Measurements from ENCODE around the gene WDR47. TPM values are rescaled to one million over a fixed set of nuclear protein-coding genes. Genes with fewer than 3 reads are reported as not detected.
"Not testable (repeated sequence)": the region's sequence is repeated elsewhere in the genome, so short reads cannot be mapped to it uniquely, and the experiment has no call there.

WDR47 gene
- total RNA-seq, 1 experiment from 2014 or later = 3.6 TPM

GRCh38 chr1:109040627-109040988 is 1.3 kb downstream of the WDR47 start:
- POLR2A ChIA-PET = no interaction called here
- DNase-seq = no peak
- H3K4me3 ChIP-seq (ENCODE audit: low read depth, low read length) = peak overlapping the region; percentile 51
- H3K36me3 ChIP-seq (ENCODE audit: control insufficient read depth, insufficient read depth, low read length) = no peaks in the 10 kb centered on the region
- Mint-ChIP-seq H3K36me3 (ENCODE audit: insufficient read depth, unreplicated experiment) (peaks cover 6% of the 10 kb centered on the region), H3K4me1 (ENCODE audit: low read depth, unreplicated experiment) (peaks cover 5% of the 10 kb centered on the region), H3K27ac (ENCODE audit: unreplicated experiment) (peak overlapping the region; percentile 74), H3K27me3 (ENCODE audit: insufficient read depth, unreplicated experiment) (no peaks in the 10 kb centered on the region), H3K9me3 (ENCODE audit: unreplicated experiment) (no peaks in the 10 kb centered on the region), H3K4me3 (ENCODE audit: unreplicated experiment) (peak overlapping the region; percentile 97)
- TSS peak; percentile 72 for BruUV-seq (replicated peaks)
- intact Hi-C loops (cut with micrococcal nuclease; ENCODE audit: unreplicated experiment) = loop anchor here (2.0 kb wide), 1 partner anchor 34 kb away; no protein-coding TSS in a partner anchor
- no peaks in the 10 kb centered on the region for H3K27me3 ChIP-seq (replicated peaks; ENCODE audit: control insufficient read depth, insufficient read depth, low read length)
- H3K9me3 ChIP-seq = no peaks in the 10 kb centered on the region
- TF ChIP-seq CTCF (IDR thresholded peaks at IDR 0.05; ENCODE audit: insufficient read depth in 1 of 2, low read depth in 1 of 2, low read length in 1 of 2, severe bottlenecking in 1 of 2, unreplicated experiment in 1 of 2) = no peak
- CTCF ChIA-PET = no interaction called here
- no peaks in the 10 kb centered on the region for H3K4me1 ChIP-seq

- Mint-ChIP-seq H3K4me3 (ENCODE audit: unreplicated experiment) (no peak overlapping the region), H3K9me3 (ENCODE audit: unreplicated experiment) (no peaks in the 10 kb centered on the region), H3K36me3 (ENCODE audit: insufficient read depth, unreplicated experiment) (no peaks in the 10 kb centered on the region), H3K4me1 (ENCODE audit: low read depth, unreplicated experiment) (no peaks in the 10 kb centered on the region), H3K27ac (ENCODE audit: unreplicated experiment) (no peak overlapping the region), H3K27me3 (ENCODE audit: insufficient read depth, unreplicated experiment) (no peaks in the 10 kb centered on the region)
- Histone ChIP-seq H3K4me3 (ENCODE audit: low read depth, low read length) (no peak overlapping the region), H3K4me1 (no peaks in the 10 kb centered on the region), H3K27me3 (replicated peaks; ENCODE audit: control insufficient read depth, insufficient read depth, low read length) (no peaks in the 10 kb centered on the region), H3K36me3 (ENCODE audit: control insufficient read depth, insufficient read depth, low read length) (no peaks in the 10 kb centered on the region), H3K9me3 (no peaks in the 10 kb centered on the region)
- no peak for DNase-seq
- no peak for TF ChIP-seq CTCF (IDR thresholded peaks at IDR 0.05; ENCODE audit: insufficient read depth in 1 of 2, low read depth in 1 of 2, low read length in 1 of 2, severe bottlenecking in 1 of 2, unreplicated experiment in 1 of 2)
- ChIA-PET CTCF (no interaction called here), POLR2A (no interaction called here)
- intact Hi-C loops (cut with micrococcal nuclease; ENCODE audit: unreplicated experiment) = no loop called here
- no TSS peak for BruUV-seq (replicated peaks)
These were observed 7.5 kb downstream of the WDR47 start for GRCh38 chr1:109034382-109034781.

GRCh38 chr1:109029493-109029892 is 12.4 kb downstream of the WDR47 start:
- H3K4me1 ChIP-seq; H3K9me3 ChIP-seq; intact Hi-C loops (cut with micrococcal nuclease; ENCODE audit: unreplicated experiment); H3K27ac Mint-ChIP-seq (ENCODE audit: unreplicated experiment); DNase-seq; H3K36me3 ChIP-seq (ENCODE audit: control insufficient read depth, insufficient read depth, low read length); H3K36me3 Mint-ChIP-seq (ENCODE audit: insufficient read depth, unreplicated experiment); H3K4me3 Mint-ChIP-seq (ENCODE audit: unreplicated experiment); H3K4me3 ChIP-seq (ENCODE audit: low read depth, low read length); H3K4me1 Mint-ChIP-seq (ENCODE audit: low read depth, unreplicated experiment); H3K27me3 ChIP-seq (replicated peaks; ENCODE audit: control insufficient read depth, insufficient read depth, low read length); H3K27me3 Mint-ChIP-seq (ENCODE audit: insufficient read depth, unreplicated experiment); POLR2A ChIA-PET; BruUV-seq (replicated peaks); CTCF ChIA-PET; H3K9me3 Mint-ChIP-seq (ENCODE audit: unreplicated experiment): not testable (repeated sequence)

- Mint-ChIP-seq H3K27me3 (ENCODE audit: insufficient read depth, unreplicated experiment) (no peaks in the 10 kb centered on the region), H3K27ac (ENCODE audit: unreplicated experiment) (no peak overlapping the region), H3K4me3 (ENCODE audit: unreplicated experiment) (no peak overlapping the region), H3K4me1 (ENCODE audit: low read depth, unreplicated experiment) (no peaks in the 10 kb centered on the region), H3K9me3 (ENCODE audit: unreplicated experiment) (no peaks in the 10 kb centered on the region), H3K36me3 (ENCODE audit: insufficient read depth, unreplicated experiment) (no peaks in the 10 kb centered on the region)
- no TSS peak for BruUV-seq (replicated peaks)
- no peaks in the 10 kb centered on the region for H3K9me3 ChIP-seq
- TF ChIP-seq CTCF (IDR thresholded peaks at IDR 0.05; ENCODE audit: insufficient read depth in 1 of 2, low read depth in 1 of 2, low read length in 1 of 2, severe bottlenecking in 1 of 2, unreplicated experiment in 1 of 2) = no peak
- DNase-seq = no peak
- no peaks in the 10 kb centered on the region for H3K4me1 ChIP-seq
- no peaks in the 10 kb centered on the region for H3K27me3 ChIP-seq (replicated peaks; ENCODE audit: control insufficient read depth, insufficient read depth, low read length)
- intact Hi-C loops (cut with micrococcal nuclease; ENCODE audit: unreplicated experiment) = no loop called here
- ChIA-PET POLR2A (interaction anchor here (1.0 kb wide), 1 partner anchor 14 kb away, joined by 4 read pairs; the partner anchor contains the start of gene WDR47), CTCF (interaction anchor here (0.6 kb wide), 1 partner anchor 290 kb away, joined by 4 read pairs; no protein-coding TSS in a partner anchor)
- H3K4me3 ChIP-seq (ENCODE audit: low read depth, low read length) = no peak overlapping the region
- no peaks in the 10 kb centered on the region for H3K36me3 ChIP-seq (ENCODE audit: control insufficient read depth, insufficient read depth, low read length)
These were observed 14.1 kb downstream of the WDR47 start for GRCh38 chr1:109027841-109028240.
